ENCODE measurements around the gene MAN1A1.

Gene MAN1A1

DNA sequence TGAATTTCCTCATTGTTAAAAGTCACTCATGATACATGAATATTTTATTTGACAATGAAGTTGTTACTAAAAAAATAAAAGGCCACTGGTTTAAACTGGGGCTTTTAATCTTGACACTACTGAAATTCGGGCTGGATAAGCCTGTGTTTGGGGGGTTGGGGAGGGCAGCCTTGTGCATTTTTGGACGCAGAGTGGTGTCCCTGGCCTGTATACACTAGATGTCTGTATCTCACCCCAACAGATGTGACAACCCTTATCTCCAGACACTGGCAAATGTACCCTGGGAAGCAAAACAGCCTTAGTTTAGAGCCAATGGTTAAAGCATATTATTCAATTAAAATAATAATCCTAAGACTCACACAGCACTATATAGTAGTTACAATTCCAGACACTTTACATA, 24.8 kb downstream of the MAN1A1 start:
- no peak for FAIRE-seq

DNA sequence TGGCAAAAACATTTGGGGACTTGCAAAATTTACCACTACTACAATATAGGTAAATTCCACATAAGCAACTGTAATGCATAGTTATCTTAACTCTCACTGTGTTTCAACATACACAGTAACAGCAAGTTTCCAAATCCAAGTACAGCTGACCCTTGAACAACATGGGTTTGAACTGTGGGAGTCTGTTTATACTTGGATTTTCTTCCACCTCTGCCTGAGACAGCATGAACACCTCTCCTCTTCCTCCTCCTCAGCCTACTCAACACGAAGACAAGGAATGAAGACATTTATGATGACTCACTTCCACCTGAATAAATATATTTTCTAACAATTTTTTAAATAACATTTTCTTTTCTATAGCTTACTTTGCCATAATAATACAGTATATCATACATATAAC, 25.6 kb downstream of the MAN1A1 start:
- no peak for FAIRE-seq

DNA sequence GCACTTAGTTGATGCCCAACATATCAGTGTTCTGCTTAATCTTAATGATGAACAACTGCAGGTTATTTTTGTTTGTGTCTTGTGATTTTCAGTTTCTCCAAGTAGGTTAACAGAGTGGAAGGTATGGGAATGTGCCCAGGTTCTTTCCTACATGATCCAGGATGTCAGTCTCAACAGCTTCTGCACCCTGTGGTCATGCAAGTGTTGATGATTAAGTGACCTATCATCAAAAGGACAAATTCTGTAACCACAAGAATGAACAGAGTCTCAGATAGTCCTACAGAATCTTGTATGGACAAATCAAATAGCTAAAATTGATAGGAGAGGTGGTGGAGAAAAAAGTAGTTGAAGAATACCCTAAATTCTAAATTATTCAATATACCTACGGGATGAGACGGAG, 26.1 kb downstream of the MAN1A1 start:
- no peak for FAIRE-seq

DNA sequence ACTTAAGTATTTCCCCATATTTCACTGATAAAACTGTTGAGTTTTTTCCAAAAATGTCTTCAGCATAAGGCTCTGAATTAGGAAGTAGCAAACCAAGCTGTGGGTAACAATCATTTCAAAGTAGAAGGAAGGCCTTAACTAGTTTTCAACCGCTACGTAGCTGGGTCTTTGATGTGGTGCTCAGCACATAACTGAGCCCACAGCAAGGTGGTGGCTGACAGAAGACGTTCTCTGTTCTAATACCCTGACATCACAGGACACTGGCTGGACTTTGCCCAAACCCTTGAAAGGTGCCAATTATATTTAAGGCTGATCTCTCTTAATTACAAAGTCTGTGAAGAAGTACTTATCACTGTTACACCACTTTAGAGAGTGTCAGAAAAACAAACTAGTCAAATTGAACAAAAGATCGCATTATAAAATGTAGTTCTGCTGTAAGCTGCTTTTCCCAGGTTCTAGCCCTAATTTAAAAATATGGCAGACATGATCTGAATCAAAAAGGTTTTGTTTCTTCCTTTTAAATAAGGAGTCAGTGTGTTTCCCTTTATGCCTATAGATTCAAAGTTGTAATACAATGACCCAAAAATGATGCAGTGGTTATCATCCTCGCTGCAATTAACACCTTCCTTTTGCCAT, 26.7 kb downstream of the MAN1A1 start:
- no peak for FAIRE-seq

DNA sequence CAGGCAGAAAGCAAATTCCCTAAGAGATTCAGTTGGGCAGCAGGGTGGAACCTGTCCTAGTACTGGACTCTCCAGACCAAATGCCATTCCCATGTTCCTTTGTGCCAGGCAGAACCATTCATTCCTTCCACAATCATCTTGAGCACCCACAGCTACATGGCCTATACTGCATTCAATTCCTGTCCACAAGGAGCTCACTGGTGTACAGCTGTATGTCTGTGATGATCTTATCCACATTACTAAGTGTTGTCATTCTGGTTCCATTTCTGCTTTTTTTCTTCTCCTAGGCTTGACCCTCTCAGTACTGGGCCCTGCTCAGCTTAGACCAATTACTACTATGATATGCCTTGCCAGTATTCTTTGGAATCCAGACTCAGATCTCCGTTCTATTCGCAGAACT, 27.5 kb downstream of the MAN1A1 start:
- no peak for FAIRE-seq

DNA sequence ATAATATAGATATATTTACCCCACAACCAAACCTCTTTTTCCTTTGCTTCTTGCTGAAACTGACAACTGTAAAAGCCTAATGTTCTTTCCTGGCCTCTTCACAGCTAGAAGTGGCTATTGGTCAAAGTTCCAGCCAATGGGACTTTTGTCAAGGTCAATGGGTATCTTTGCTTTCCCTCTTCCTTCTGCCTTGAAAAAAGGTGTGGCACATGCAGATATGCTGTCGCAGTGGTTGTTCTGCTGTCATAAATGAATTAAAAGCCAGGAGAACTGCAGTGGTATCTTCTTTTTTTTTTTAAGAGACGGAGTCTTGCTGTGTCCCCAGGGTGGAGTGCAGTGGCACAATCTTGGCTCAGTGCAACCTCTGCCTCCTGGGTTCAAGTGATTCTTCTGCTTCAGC, 29.9 kb downstream of the MAN1A1 start:
- no peak for FAIRE-seq

DNA sequence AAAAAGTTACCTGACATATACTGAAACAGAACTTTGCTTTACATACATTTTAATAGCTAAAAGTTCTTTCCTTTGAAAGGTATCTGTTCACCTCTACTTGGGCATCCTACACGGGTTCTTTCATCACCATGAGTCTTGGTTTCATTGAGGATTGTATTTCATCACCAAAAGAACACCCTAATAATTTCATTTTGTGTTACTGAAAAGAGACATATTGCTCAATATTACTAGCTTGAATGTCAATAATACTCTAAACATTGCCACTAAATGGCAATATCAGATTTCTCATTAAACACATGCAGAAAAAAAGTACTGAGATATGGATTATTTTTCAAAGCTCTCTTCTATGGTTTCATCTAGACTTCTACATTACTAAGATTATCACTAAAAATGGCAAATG, 30.8 kb downstream of the MAN1A1 start:
- no peak for FAIRE-seq

DNA sequence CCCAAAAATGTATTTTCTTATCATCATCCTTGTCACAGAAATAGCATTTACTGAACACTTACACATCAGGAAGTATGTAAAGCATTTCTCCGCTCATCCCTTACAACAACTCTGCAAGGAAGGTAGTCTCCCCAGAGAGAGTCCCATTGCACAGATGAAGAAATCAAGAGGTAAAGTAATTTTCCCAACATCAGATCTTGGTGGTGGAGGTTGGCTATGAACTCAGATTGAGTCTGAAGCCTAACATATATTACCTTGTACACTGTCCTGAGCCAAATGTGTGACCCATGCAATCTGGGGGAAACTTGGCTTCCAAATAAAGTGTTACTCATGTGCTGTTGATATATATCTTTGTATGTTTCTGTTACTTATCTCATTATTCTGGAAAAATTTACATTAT, 31.4 kb downstream of the MAN1A1 start:
- no peak for FAIRE-seq

DNA sequence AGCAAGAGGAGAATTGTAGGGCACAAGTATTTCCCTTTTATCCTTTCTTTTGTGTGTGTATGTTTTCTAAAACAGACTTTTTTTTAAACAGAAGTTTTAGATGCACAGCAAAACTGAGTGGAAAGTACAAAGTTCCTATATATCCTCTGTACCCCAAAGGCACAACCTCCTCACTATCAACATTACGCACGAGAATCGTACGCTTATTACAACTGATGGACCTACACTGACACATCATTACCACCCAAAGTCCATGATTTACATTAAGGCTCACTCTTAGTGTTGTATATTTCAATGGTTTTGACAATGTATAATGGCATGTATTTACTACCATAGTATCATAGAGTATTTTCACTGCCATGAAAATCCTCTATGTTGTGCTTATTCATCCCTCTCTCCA, 32.6 kb downstream of the MAN1A1 start:
- no peak for FAIRE-seq

DNA sequence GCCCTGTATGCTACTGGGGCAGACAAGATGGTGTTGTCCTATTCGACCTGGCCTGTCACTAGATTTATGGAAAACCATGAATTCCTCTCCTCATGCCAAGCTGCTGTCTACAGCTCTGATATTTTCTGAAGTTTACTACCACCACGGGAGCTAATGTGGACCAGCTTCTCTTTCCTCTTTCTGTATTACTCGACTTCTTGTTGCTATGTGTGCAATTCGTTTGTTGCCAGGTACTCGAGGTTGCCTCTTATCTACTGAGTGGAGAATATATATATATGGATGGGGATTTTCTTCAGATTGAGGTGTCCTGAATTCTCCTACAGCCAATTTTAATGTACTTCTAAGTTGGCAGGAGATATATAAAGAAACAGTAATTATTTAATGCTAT, 34.7 kb downstream of the MAN1A1 start:
- FAIRE-seq, result no peak

DNA sequence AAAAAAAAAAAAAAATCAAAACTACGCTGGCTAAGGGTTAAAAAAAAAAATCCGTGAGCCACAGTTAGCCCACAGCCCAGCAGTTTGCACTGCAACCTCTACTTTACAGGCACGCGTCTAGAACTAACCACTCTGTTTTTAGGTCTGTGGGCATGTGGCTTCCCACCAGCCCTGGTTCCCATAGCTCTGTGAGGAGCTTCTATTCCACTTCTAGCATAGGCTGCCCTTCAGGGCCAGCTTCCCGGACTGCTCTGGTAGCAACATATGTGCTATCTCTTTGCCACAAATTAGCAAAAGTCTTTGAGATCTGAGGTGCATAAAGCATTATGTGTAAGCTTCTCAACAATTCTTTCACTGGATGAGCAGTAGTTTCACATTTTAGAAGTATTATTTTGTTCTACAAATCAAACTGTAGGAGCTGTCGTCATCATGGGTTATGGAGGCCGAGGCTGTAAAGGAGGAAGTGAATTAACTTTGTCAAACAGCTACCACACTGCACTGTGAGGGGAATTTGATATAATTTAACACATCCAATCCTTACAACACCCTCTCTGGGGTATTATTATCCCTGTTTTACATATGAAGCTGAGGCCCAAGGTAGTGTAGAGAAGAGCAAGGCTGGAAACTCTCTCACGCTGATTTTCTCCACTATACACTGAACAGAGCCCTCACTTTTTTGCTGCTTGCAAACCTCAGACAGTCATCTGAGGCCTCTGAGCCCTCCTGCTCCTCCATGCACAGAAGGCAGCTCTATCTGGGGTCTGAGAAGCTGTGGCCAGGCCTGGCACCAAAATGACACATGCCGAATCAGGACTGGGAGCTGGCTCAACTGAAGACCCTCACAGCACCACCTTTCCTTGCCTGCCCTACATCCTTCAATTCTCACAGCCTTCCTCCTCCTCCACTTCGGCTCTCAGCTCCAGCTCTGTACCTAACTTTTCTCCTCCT, 35.4 kb downstream of the MAN1A1 start:
- no peak for FAIRE-seq

DNA sequence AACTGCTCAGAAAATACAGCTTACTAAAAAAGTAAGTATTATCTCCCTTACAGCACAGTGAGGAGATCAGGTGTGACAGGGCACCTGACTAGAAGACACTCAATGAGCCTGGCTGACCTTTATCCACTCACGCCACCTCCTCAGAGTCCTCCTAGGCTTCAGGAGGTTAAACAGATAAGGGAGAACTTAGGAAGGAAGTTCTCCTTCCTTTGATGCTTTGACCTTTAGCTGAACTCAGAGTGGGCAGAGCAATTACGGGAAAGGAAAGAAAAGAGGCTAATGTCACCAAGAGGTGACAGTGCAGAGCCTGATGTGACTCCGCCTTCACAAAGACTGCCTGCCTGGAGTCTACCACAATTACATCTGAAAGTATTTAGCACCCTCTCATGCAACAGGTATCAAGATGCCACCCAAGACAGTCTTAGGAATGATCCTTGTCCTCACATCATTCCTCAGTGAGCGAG, 36.7 kb downstream of the MAN1A1 start:
- FAIRE-seq, result no peak

DNA sequence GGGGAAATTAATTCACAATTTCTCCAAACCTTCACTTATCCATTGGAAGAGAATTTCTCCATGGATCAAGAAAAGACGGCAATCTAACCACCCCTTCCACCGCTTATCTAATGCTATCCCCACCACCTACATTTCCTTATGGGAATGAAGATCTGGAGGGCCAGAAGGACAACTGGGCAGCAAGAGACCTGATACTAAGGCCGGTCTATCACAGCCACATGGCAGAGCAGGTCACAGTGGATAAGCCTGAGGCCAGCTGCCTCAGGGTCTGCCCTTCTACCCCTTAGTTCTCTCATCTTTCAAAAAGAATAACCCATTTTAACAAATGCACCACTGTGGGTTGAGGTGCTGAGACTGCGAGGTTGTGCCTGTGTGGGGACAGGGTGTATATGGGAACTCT, 37.1 kb downstream of the MAN1A1 start:
- no peak for FAIRE-seq

DNA sequence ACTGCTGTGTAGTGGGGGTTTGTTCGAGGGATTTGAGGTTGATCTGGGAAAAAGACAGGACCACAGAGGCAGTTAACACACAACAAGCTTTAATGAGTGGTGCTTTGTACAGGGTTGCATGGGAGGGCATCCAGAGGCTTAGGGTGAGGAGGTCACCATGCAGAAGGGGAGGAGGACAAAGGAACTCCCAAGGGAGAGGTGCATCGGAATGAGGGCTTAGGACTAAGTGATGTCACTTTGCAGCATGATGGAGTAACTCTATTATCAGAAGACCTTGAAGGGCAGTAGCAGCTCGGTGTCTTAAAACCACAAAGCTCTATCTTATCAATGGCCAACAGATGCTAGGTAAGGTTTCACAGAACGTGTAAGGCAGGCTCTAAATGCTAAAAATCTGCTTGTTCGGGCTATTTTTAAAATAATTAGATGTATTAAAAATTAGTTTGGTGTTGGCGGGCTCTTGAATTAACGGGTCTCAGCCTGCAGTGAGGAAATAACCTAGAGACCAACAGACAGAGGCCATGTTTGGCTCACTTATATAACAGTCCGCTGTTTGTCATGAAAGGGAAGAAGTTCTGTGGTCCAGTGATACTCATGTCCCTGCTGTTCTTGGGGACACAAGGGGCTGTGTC, 37.9 kb downstream of the MAN1A1 start:
- FAIRE-seq, result no peak

DNA sequence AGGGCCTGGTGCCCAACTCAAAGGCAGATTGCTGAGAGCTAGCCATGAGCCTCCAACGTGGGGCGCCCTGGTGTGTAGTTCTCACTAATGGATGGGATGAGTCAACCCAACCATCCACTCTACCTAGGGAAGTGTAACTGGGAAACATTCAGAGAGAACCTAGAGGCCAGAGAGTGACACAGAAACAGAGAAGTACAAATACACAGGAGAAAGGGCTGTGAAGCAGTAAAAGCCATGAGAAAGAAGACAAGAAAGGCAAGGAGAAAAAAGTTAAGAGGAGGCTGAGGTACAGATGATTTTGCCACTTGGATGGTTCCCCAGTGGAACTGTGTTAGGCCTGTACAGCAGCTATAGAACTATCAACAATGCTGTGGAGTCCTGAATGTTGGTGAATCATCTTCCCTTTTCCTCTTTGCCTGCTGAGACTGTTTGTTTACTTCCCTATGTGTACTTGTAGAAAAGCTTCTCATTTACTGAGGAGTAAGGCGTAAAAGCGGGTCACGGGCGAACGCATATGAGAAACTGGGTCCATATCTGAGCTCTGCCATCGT, 39.0 kb downstream of the MAN1A1 start:
- no peak for FAIRE-seq

DNA sequence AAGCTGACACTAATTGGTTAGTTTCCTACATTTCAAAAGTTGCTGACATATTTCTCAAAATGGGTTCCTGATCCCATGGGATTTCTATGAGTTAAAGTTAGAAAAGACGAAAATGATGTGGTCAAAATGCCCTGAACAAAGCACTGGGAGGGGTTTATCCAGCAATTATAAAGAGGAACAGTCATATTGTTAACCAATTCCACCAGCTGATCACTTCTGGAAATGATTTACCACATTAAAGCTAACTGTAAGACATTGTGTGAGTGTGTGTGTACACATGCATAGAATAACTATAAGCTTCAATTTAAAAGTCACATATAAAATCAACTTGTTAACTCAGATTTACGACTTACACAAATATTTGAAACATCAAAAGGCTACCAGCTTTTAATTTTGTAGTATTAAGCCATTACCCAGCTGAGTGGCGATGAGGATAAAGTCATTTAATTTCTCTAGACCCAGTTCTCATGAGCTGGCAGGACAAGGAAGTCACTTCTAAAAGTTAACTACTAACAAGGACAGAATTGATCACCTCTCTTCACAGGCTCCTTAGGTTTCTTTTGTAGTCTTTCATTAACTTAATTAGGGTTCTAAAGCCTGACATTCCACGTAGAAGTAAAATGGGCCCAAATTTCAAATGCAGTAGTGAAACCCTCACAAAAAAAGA, 40.4 kb downstream of the MAN1A1 start:
- no peak for FAIRE-seq

DNA sequence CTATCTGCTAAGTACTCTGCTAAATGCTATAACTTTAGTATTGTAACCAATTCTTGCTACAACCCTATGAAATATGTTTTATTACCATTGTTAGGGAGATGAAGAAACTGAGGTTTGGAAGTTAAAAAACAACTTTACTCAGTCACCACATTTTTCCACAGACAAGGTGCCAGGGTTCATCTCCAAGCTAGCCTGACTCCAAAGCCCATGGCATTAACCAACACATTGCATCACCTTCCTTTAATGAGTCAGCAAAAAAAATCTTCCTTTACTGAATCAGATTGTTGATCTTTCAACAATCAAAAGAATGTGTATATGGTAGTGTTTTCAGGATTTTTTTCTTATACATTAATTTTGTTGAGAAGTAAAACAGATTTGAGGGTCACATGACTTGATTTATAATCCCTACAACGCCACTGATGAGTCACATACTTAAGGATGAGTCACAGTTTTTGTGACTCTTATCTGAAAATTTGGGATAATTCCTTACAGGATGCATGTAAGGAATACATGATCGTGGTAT, 41.5 kb downstream of the MAN1A1 start:
- FAIRE-seq, result no peak

DNA sequence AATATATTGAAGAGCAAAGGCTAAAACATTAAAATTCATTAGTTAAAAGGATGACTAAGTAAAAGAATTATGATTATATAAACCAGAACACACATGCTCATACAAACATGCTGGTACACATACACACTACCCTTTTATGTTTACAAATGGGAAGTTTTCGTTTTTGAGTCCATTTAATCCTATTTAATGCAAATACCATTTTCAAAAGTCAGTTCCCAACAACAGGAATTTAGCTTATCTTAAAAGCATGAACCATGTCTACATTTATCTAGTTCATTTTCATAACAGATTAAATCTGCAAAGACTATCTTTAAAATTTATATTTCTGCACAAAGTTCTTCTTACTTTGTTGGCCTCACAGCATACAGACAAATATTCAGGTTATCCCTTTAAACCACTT, 42.5 kb downstream of the MAN1A1 start:
- FAIRE-seq, result no peak

DNA sequence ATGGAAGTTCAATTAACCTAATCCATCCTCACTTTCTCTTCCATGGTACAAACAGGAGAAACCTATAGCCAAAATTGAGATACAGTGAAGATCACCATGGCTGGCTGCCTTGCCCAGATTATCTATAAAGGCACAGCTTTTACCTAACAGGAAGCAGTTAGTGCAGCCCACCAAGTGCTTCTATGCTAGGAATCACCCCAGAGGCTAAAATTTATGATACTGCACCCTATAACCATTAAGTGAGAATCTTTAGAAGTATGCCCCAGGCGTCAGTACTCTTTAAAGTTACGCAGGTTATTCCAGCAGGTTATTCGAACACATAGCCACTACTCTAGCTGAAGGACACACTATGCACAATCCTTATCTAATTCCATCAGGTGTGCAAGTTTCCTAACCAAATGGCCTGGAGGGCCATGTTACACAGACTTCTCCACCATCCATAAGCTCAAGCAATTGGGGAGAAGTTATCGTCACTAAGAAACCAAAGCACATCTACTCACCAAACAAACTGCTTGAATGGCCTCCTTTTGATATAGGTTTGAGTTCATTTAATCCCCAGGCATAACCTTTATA, 43.1 kb downstream of the MAN1A1 start:
- no peak for FAIRE-seq

DNA sequence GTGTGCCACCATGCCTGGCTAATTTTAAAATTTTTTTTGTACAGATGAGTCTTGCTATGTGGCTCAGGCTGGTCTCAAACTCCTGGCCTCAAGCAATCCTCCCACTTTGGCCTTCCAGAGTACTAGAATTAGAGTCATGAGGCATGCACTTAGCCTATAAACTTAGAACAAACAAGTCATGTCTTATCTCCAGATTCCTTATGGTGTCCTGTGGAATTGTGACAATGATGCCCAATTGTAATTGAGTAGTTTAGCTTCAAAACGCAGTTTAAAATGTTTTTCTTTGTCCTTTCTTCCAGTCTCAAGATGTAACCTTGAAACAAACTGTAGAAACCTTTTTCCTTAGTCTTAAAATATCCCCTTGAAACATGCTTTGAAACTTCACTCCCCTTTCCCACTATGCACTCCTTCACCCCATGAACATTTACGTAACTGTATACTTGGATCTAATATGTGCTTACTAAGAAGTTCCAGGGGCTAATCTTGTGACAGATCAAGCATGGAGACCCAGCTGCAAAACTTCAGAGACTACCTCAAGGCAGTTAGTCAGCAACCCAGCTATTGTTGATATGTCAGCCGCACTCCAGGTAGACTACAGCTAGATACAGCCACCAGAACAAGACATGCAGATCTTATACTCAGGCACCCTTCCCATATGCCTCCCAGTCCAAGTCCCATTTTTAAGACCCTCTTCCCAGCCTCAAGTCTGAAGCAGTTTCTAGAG, 46.2 kb downstream of the MAN1A1 start:
- FAIRE-seq, result no peak

DNA sequence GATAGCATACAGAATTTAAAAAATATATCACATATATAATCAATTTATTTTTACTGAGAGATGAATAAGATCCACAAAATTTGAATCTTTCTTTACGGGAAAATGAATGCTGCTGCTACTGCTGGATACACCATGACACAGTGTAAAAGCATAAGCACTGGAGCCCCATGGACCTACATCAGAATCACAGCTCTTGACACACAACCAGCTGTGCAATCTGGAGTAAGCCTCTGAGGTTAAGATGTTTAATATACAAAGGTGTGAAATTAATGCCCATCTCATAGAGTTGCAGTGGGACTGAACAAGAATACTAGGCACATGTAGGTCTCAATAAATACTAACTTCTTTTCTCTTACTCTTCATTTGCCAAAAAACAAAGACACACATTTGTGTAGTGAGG, 48.1 kb downstream of the MAN1A1 start:
- FAIRE-seq, result no peak

DNA sequence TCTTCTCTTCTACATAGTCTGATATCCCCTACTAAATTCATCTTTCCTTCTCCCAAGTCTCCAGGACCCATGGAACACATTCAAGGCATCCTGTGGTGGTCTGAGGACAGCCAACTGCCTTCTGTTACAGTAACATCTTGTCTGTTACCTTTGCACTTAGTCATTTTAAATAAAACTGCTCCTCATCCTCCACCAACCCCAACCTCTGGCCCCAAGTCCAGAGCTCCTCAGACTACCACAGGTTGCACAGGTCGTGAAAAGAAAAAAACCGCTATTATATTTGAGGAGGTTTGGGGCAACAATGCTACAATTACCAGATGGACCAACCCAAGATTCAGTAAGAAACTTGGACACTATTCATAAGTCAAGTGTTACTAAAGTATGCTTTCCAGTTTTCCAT, 49.9 kb downstream of the MAN1A1 start:
- no peak for FAIRE-seq

All from G401.6 (cell line).